Germinal center (tissue), 1 donor: Measurements from ENCODE around the gene TMEM147.

ENCODE experiments used
- DNase-seq: peaks from one replicate; pipeline ENCODE4 v3.0.0; 2012; ENCODE audit warnings: mixed read lengths, low spot score

The TMEM147 gene

DNA sequence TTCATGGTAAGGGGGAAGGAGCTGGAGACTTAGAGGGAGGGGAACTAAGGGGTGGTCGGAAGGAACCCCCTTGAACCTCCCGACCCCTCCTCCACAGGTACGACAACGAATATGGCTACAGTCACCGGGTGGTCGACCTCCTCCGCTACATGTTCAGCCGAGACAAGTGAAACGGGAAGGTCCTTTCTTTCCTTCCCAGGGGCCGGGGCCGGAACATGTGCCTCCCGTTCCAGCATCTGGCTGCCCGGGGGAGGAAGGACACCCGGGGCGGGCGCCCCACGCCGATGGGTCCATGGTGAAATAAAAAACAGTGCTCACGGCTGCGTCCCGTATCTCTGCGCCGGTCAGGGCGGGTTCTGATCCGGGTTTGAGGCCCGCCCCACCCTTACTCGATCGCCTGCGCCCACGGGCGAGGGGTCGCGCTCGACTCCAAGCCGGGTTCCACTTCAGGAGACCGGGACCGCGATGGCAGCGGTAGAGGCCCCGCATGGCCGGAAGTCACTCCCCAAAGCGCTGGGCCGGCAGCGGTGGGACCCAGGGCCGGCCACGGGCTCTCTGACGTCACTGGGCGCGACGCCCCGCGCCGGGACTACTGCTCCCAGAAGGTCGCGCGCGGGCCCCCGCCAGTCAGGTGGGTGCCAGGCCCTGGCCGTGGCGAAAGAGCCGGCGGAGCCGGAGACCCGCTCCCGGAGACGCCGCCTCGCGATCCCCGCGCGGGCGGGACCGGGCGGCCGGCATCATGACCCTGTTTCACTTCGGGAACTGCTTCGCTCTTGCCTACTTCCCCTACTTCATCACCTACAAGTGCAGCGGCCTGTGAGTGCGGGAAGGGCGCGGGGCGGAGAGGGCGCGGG is at the start of gene TMEM147:
TSS of gene TMEM147 (plus strand) at position 626 of the 854 bp plus-strand sequence. CDS start at position 740, 114 bp downstream.
- peak; percentile 92 for DNase-seq

GRCh38 chr19:35497406-35497805 is 48.0 kb upstream of the TMEM147 start:
- no peak for DNase-seq

DNA sequence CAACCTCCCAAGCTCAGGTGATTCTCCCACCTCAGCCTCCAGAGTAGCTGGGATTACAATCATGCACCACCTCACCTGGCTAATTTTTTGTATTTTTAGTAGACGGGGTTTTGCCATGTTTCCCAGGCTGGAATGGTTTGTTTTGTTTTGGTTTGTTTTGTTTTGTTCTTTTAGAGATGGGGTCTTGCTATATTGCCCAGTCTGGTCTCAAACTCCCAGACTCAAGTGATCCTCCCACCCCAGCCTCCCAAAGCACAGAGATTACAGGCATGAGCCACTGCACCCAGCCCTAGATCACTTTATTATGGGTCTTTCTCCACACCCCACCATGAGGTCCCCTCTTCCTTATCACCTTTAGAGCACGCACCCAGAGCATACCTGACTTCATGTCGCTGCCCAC is 47.2 kb upstream of the TMEM147 start:
- no peak for DNase-seq

DNA sequence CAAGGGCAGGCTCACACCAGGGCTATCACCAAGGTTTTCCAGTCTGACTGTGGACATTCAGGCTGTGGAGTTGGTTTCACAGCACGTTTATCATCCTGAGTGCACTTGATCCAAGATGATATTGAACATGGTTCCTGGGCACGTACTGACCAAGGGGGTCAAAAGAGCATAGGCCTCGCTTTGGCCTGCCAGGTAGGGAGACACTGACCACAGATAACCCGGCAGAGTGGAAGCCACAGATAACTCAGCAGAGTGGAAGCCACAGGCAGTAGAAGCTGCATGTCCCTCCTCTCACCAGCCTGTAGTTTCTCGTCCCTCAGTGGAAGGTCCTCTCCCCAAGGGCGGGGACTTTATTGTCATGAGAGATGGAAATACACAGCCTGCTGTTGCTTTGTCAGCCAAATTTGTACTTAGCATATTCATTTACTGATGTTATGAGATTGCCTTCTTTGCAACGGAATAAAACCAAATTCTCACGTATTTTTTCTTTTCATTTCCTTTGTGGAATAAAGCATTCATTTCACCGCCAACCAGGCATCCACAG is 46.4 kb upstream of the TMEM147 start:
- no peak for DNase-seq

- DNase-seq, result no peak
Observed at GRCh38 chr19:35500611-35501010, 44.8 kb upstream of the TMEM147 start.

GRCh38 chr19:35501684-35502083 is 43.7 kb upstream of the TMEM147 start:
- no peak for DNase-seq

DNA sequence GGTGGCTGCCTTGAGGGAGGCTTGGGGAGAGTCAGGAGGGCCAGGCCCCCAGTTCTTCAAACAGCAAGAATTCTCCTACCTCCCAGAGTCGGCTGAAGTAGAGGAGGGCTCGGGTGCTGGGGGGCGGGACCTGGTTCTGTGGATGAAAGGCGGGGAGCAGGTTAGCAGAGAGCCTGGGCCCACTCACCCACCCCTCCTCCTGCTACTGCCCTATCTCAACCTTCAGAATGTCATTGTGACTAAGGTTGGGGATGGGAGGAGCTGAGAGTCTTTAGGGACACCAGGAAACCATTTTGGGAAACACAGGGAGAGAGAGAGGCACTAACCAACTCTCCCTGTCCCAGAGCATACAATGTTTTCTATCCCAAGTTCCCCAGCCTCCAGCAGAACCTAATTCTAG is 42.7 kb upstream of the TMEM147 start:
- no peak for DNase-seq

DNA sequence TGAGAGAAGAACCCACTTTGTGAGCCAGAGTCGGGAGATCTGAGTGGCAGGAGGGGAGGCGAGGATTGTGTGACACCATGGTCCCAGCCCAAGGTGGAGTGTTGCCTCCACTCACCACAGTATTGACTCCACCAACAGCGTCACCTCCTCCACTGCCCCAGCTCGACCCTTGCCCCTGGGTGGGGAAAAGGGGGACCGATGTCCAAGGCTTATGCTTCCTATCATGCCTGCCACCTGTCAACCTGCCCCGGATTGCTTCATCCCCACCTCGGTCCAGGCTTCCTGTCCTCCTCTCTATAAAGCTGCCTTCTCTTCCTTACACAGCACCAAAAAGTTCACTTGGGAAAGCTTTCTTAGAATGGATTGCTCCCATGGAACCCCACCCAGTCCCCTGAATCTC is 39.4 kb upstream of the TMEM147 start:
- DNase-seq, result no peak

DNA sequence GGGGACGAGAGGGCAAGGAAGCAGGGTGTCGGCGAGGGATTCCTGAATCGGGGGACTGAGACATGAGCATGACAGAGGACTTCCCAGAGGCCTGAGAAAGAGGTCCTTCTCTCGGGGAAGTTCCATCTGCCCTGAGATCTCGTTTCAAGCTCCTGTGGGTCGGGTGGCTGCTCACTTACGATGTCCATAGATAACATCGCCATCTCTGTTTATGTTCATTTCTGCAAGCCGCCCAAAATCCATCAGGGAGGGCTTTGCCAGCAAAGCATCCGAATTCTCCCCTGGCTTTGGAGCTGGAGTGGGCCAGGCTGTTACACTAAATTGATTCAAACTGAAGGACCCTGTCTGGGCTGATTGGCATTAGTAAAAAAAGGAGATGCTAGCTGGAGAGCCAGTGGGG is 37.9 kb upstream of the TMEM147 start:
- DNase-seq, result no peak

- no peak for DNase-seq
Observed at GRCh38 chr19:35508129-35508528, 37.3 kb upstream of the TMEM147 start.

DNA sequence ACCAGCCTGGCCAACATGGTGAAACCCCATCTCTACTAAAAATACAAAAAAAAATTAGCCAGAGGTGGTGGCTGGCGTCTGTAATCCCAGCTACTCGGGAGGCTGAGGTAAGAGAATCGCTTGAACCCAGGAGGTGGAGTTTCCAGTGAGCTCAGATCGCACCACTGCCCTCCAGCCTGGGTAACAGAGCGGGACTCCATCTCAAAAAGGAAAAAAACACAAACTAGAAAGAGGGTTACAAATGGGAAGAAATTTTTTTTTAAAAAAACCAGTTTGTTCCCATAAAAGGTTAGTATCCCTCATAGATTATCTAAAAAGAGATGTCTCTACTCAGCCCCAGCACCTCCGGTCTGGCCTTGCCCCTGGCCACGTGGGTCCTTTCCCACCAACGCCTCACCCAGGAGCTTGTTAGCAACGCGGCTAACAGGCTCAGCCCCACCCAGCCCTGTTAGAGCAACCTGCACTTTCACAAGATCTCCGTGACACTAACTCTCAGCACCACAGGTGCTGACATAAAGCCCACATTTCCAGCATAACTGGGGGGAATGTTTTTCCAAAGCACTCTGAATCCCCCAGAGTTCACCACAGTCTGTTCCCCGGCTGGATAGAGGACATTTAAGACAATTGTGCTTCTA is 36.3 kb upstream of the TMEM147 start:
- no peak for DNase-seq

DNA sequence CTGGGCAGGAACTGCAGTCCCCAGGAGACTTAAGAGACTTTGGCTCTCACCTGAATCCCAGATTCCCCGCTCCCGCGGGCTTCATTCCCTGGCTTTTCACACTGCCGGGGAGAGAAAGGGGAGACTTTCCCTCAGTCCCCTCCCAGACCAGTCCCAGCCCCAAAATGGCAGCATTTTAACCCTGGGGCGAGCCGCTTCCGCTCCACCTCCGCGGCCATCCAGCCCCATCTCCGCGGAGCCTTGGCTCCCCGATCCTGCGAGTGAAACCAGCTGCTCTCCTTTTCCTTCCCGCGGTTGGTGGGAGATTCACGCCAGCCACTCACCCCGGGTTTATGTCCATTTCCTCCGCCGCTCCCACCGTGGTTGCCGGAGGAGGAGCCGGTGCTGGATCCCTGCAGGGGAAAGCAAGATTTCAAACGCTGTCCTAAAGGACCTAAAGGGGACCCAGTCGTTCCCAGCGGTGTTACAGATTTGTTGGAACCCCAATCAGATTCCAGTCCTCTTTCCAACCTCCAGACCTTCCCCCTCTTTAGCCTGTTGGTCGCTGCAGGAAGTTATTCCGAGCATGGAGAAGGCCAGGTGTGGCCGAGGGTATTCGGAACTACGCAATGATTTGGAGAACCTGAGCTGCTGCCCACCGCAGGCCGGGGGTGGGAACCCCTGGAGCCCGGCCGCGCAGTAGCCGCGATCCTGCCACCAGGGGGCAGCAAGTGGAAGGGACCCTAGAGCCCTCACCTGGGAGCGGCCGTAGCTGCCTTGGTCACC is 35.4 kb upstream of the TMEM147 start:
- DNase-seq, result peak; percentile 89

DNA sequence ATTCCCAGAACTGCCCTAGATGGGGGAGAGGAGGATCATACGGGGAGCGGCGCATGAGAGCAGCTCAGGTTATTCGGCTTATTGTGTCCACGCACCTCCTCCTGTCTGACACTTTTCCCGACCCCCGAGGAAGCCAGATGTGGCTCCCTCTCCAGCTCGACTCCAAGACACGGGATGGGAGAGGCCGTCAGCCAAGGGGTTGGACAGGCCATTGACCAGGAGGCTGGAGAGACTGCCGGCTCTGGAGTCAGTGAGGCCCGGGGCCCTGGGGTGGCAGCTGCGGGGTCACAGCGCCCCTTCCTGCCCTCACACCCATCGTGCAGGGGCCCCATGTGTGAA is 34.8 kb upstream of the TMEM147 start:
- DNase-seq, result no peak

GRCh38 chr19:35511337-35511736 is 34.1 kb upstream of the TMEM147 start:
- DNase-seq, result no peak

- DNase-seq, result no peak
Observed at GRCh38 chr19:35512831-35513627, 32.4 kb upstream of the TMEM147 start.

GRCh38 chr19:35513628-35514281 is 31.7 kb upstream of the TMEM147 start, which contains the start of gene DMKN:
DMKN (minus strand) TSS chr19:35513649; CDS start chr19:35513475, 174 bp downstream.
- no peak for DNase-seq

GRCh38 chr19:35514282-35514809 is 31.1 kb upstream of the TMEM147 start:
- no peak for DNase-seq

DNA sequence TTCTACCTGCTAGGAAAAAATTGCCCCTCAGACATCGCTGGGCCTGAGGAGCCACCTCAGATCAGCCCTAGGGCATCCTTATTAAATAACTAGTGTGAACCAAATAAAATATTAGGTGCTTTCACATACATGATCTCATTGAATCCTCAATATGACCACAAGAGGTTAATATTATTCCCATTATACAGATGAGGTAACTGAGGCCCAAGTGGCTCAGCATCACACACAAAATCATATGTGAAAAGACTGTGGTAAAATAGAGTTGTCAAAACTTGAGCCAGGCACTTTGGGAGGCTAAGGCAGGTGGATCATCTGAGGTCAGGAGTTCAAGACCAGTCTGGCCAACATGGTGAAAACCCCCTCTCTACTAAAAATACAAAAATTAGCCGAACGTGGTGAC is 29.1 kb upstream of the TMEM147 start:
- no peak for DNase-seq

- DNase-seq, result no peak
Observed at GRCh38 chr19:35517342-35517741, 28.1 kb upstream of the TMEM147 start.

GRCh38 chr19:35518313-35518712 is 27.1 kb upstream of the TMEM147 start:
- DNase-seq, result no peak

DNA sequence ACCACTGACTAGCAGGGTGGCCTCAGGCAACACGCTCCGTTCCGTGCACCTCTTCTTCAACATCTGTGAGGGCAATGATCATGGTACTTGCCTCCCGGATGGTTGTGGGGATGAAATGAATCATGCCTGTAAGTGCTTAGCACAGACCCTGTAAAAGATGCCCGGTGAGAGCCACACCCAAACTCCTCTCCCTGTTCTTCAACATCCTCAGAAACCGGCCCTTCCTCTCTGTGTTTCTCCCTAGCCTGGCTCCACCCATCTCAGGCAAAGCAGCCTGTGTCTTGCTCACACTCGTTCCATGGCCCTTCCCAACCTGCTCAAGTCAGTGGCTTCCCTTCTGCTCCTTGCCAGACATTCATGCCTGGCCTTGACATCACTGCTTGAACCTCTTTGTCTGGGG is 26.1 kb upstream of the TMEM147 start:
- no peak for DNase-seq
